Mesothelial cell of epicardium (in vitro differentiated cells): ENCODE measurements around the gene NFIX. TPM values are rescaled to one million over a fixed set of nuclear protein-coding genes. Genes with fewer than 3 reads are reported as not detected.

Source experiments
- DNase-seq, 2 experiments: peaks; one replicate each; pipeline ENCODE4 v3.0.0; 2021; ENCODE audit warnings: low spot score in 2 of 2; ENCODE audit not compliant: unreplicated experiment in 2 of 2
- H3K27ac Mint-ChIP-seq: 2 replicates; pipeline ENCODE4 v1.8.0; 2021; ENCODE audit warnings: mixed read lengths
- H3K27me3 Mint-ChIP-seq: 2 replicates; pipeline ENCODE4 v1.8.0; 2021; ENCODE audit warnings: low read depth, mixed read lengths
- H3K36me3 Mint-ChIP-seq: 2 replicates; pipeline ENCODE4 v1.8.0; 2021; ENCODE audit warnings: mixed read lengths
- H3K4me1 Mint-ChIP-seq: 2 replicates; pipeline ENCODE4 v1.8.0; 2021; ENCODE audit warnings: mixed read lengths
- H3K4me3 Mint-ChIP-seq: 2 replicates; pipeline ENCODE4 v1.8.0; 2021; ENCODE audit warnings: mild to moderate bottlenecking, moderate library complexity, mixed read lengths
- H3K9me3 Mint-ChIP-seq: 2 replicates; pipeline ENCODE4 v1.8.0; 2021; ENCODE audit warnings: mixed read lengths
- CTCF ChIP-seq: fragments of 200-600 bp; sonication (generic); IDR thresholded peaks from one replicate; pipeline ENCODE4 v1.5.0; 2021; ENCODE audit warnings: antibody characterized with exemption; ENCODE audit not compliant: unreplicated experiment
- total RNA-seq: library from RNA; stranded (reverse); gene quantifications from 3 replicates; pipeline ENCODE4 v1.2.1, GENCODE V29; 2021

The NFIX gene
- total RNA-seq, 1 donor from 2014 or later, result 52.4 TPM

DNA sequence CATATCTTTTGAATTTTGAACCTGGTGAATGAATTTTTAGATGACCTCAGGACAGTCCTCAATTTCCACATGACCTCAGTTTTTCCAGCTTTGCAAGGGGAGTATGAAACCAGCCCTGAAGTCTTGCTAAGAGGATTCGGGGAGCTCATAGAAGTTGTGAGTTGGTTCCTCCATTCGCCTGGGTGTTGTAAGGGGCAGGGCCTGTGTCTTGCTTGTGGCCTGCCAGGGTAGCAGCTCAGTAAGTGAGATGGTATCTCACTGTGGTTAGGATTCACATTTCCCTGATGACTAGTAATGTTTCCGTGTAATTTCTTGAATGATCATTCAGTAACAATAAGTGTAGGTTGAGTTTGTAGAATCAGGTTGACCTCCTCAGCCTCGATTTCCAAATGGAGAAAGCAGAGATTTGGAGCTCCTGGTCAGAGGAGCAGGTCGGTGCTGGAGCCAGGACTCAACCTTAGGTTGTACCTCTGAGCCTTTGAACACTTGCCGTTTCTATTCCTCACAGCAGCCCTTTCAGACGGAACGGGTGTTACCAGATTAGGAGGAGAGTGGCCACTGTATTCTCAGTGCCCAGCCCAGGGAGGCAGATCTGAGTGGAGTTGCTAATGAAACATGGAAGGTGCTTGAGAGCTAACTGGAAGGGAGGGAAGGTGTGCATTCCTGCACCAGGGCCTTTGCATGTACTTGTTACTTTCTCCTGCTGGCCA, 137.4 kb downstream of the NFIX start:
- Mint-ChIP-seq H3K36me3 (peaks cover 2% of the 10 kb centered on the region), H3K27ac (peak overlapping the region; percentile 2), H3K4me3 (no peak overlapping the region), H3K9me3 (no peaks in the 10 kb centered on the region), H3K4me1 (no peaks in the 10 kb centered on the region), H3K27me3 (no peaks in the 10 kb centered on the region)
- no peak for DNase-seq
- TF ChIP-seq CTCF, result no peak

- no peak for TF ChIP-seq CTCF
- H3K27me3 Mint-ChIP-seq, result no peaks in the 10 kb centered on the region
- H3K27ac Mint-ChIP-seq, result peak overlapping the region; percentile 3
- no peak overlapping the region for H3K4me3 Mint-ChIP-seq
- no peak for DNase-seq
- H3K4me1 Mint-ChIP-seq, result no peaks in the 10 kb centered on the region
- H3K36me3 Mint-ChIP-seq, result peaks cover 7% of the 10 kb centered on the region
- H3K9me3 Mint-ChIP-seq, result no peaks in the 10 kb centered on the region
These were observed 138.1 kb downstream of the NFIX start for GRCh38 chr19:13133241-13133870.

DNA sequence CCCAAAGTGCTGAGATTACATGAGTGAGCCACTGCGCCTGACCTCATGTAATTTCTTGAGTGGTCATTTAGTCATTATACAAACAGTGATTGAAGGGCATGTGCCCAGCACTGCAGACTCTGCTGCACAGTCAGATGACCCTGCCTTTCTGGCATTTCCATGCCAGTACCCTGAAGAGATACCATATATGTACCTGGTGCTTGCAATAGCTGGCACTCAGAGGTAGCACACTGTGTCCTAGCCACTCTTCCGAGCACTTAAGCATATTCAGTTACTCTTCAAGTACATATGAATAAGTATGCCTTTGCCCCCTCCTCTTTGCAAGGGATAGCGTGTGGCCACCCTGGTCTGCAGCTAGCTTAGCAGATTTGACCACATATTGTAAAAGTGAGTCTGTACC, 139.4 kb downstream of the NFIX start:
- Mint-ChIP-seq H3K27me3 (no peaks in the 10 kb centered on the region), H3K27ac (no peak overlapping the region), H3K4me3 (no peak overlapping the region), H3K9me3 (no peaks in the 10 kb centered on the region), H3K36me3 (peaks cover 8% of the 10 kb centered on the region), H3K4me1 (no peaks in the 10 kb centered on the region)
- no peak for DNase-seq
- no peak for TF ChIP-seq CTCF

DNA sequence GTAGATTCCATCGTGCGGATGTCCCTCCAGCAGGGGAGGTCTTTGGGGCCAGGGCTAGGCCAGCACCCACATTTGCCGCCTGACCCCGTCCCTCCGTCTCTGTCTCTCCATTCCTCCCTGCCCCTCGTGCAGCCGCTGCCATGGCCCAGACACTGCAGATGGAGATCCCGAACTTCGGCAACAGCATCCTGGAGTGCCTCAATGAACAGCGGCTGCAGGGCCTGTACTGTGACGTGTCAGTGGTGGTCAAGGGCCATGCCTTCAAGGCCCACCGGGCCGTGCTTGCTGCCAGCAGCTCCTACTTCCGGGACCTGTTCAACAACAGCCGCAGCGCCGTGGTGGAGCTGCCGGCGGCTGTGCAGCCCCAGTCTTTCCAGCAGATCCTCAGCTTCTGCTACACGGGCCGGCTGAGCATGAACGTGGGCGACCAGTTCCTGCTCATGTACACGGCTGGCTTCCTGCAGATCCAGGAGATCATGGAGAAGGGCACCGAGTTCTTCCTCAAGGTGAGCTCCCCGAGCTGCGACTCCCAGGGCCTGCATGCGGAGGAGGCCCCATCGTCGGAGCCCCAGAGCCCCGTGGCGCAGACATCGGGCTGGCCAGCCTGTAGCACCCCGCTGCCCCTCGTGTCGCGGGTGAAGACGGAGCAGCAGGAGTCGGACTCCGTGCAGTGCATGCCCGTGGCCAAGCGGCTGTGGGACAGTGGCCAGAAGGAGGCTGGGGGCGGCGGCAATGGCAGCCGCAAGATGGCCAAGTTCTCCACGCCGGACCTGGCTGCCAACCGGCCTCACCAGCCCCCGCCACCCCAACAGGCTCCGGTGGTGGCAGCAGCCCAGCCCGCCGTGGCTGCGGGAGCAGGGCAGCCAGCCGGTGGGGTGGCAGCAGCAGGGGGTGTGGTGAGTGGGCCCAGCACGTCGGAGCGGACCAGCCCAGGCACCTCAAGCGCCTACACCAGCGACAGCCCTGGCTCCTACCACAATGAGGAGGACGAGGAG, 140.1 kb downstream of the NFIX start:
- no peaks in the 10 kb centered on the region for H3K4me1 Mint-ChIP-seq
- H3K27me3 Mint-ChIP-seq, result no peaks in the 10 kb centered on the region
- no peak overlapping the region for H3K4me3 Mint-ChIP-seq
- H3K36me3 Mint-ChIP-seq, result peaks cover 9% of the 10 kb centered on the region
- no peak for TF ChIP-seq CTCF
- no peak overlapping the region for H3K27ac Mint-ChIP-seq
- no peak for DNase-seq
- H3K9me3 Mint-ChIP-seq, result no peaks in the 10 kb centered on the region

DNA sequence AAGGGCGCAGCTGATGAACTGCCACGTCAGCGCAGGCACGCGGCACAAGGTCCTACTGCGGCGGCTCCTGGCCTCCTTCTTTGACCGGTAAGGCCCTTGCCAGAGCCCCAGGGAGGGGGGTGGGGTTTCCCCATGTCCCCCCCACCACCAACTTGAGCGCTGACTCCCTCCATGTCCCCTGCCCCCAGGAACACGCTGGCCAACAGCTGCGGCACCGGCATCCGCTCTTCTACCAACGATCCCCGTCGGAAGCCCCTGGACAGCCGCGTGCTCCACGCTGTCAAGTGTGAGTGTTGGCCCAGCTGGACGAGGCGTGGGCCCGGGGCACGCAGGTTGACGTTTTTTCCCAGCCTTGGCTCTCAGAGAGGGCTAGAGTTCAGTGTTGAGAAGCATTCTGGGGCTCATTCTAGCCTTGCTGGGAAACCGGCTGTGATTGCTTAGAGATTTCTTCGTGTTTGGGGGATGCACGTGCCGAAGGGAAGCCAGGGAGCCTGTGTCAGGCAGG, 142.1 kb downstream of the NFIX start:
- Mint-ChIP-seq H3K4me1 (no peaks in the 10 kb centered on the region), H3K9me3 (no peaks in the 10 kb centered on the region), H3K27ac (no peak overlapping the region), H3K36me3 (peaks cover 15% of the 10 kb centered on the region), H3K27me3 (no peaks in the 10 kb centered on the region), H3K4me3 (no peak overlapping the region)
- no peak for TF ChIP-seq CTCF
- no peak for DNase-seq
